Fibroblast of skin of scalp (primary cell): ENCODE data around the gene NOS3. TPM values are rescaled to one million over a fixed set of nuclear protein-coding genes. Genes with fewer than 3 reads are reported as not detected.

Source experiments
- DNase-seq: peaks from one replicate; pipeline ENCODE4 v3.0.0-alpha.2; 2013
- polyA plus RNA-seq, 2 experiments: library from polyadenylated mRNA; unstranded; fragments of 120-200 nt; gene quantifications; one replicate each; pipeline ENCODE4 v1.2.1, GENCODE V29; 2013; ENCODE audit not compliant: insufficient read length in 2 of 2

The NOS3 gene
- 3.5 TPM for polyA plus RNA-seq (2013, experiment 1 of 2; ENCODE audit: insufficient read length)
- polyA plus RNA-seq (2013, experiment 2 of 2; ENCODE audit: insufficient read length): 2.0 TPM

- DNase-seq: no peak
Measured at GRCh38 chr7:150990416-150991186, at the start of gene NOS3. NOS3 (plus strand) TSS chr7:150991017; CDS start chr7:150993804, 2,787 bp downstream.

GRCh38 chr7:150941351-150942000 lies 49.3 kb upstream of the NOS3 start:
- no peak for DNase-seq

GRCh38 chr7:150942001-150942590 lies 48.7 kb upstream of the NOS3 start:
- DNase-seq: no peak

GRCh38 chr7:150942591-150943452 lies 48.0 kb upstream of the NOS3 start:
- DNase-seq: no peak

GRCh38 chr7:150943453-150943814 lies 47.4 kb upstream of the NOS3 start:
- DNase-seq: no peak

- DNase-seq: no peak
Measured at GRCh38 chr7:150944066-150945042, 46.5 kb upstream of the NOS3 start.

GRCh38 chr7:150945171-150945852 lies 45.5 kb upstream of the NOS3 start:
- no peak for DNase-seq

- no peak for DNase-seq
Measured at GRCh38 chr7:150945853-150946420, 44.9 kb upstream of the NOS3 start.

- DNase-seq: no peak
Measured at GRCh38 chr7:150946421-150947240, 44.2 kb upstream of the NOS3 start.

GRCh38 chr7:150947241-150947745 lies 43.5 kb upstream of the NOS3 start:
- no peak for DNase-seq

- DNase-seq: no peak
Measured at GRCh38 chr7:150947761-150948651, 42.8 kb upstream of the NOS3 start.

- DNase-seq: no peak
Measured at GRCh38 chr7:150948791-150949251, 42.0 kb upstream of the NOS3 start.

GRCh38 chr7:150949564-150949963 lies 41.3 kb upstream of the NOS3 start:
- DNase-seq: peak; percentile 20

- DNase-seq: no peak
Measured at GRCh38 chr7:150949971-150950491, 40.8 kb upstream of the NOS3 start.

- no peak for DNase-seq
Measured at GRCh38 chr7:150950496-150951180, 40.2 kb upstream of the NOS3 start.

- DNase-seq: no peak
Measured at GRCh38 chr7:150951181-150951520, 39.7 kb upstream of the NOS3 start.

- no peak for DNase-seq
Measured at GRCh38 chr7:150951521-150951920, 39.3 kb upstream of the NOS3 start.
